Activated naive CD8-positive, alpha-beta T cell treated with anti-CD3 and anti-CD28 coated beads, Interleukin-2, amount 50 U/mL, for 16 hours (primary cell): ENCODE measurements around the gene HIF3A.
"Not testable (repeated sequence)": the region's sequence is repeated elsewhere in the genome, so short reads cannot be mapped to it uniquely, and the experiment has no call there.

Source experiments
- DNase-seq: peaks from one replicate; pipeline ENCODE4 v3.0.0-alpha.2; 2020; ENCODE audit warnings: low read depth, low spot score

Gene HIF3A

GRCh38 chr19:46294494-46294893 is 2.3 kb upstream of the HIF3A start:
- DNase-seq: no peak

GRCh38 chr19:46295401-46296201 is 1.2 kb upstream of the HIF3A start:
- no peak for DNase-seq

- no peak for DNase-seq
These were observed 701 bp upstream of the HIF3A start for GRCh38 chr19:46296202-46296480.

- no peak for DNase-seq
These were observed 1.0 kb downstream of the HIF3A start for GRCh38 chr19:46297700-46298478.

- DNase-seq: no peak
These were observed 1.7 kb downstream of the HIF3A start for GRCh38 chr19:46298479-46299003.

- no peak for DNase-seq
These were observed 2.2 kb downstream of the HIF3A start for GRCh38 chr19:46299004-46299509.

- DNase-seq: no peak
These were observed 2.9 kb downstream of the HIF3A start for GRCh38 chr19:46299695-46300094.

GRCh38 chr19:46303322-46303690 is 6.5 kb downstream of the HIF3A start:
- DNase-seq: no peak

- no peak for DNase-seq
These were observed 7.0 kb downstream of the HIF3A start for GRCh38 chr19:46303691-46304397.

GRCh38 chr19:46306501-46306900 is 9.7 kb downstream of the HIF3A start:
- no peak for DNase-seq

GRCh38 chr19:46308510-46308909 is 11.7 kb downstream of the HIF3A start:
- no peak for DNase-seq

- DNase-seq: no peak
These were observed 12.2 kb downstream of the HIF3A start for GRCh38 chr19:46309056-46309455.

- no peak for DNase-seq
These were observed 14.6 kb downstream of the HIF3A start for GRCh38 chr19:46311444-46311843.

- DNase-seq: not testable (repeated sequence)
These were observed 17.0 kb downstream of the HIF3A start for GRCh38 chr19:46313540-46314469.

GRCh38 chr19:46317339-46317738 is 20.5 kb downstream of the HIF3A start:
- DNase-seq: no peak

- DNase-seq: no peak
These were observed 22.8 kb downstream of the HIF3A start for GRCh38 chr19:46319613-46320012.

- no peak for DNase-seq
These were observed 23.7 kb downstream of the HIF3A start for GRCh38 chr19:46320559-46320958.

- DNase-seq: no peak
These were observed 24.8 kb downstream of the HIF3A start for GRCh38 chr19:46321653-46322052.

- not testable (repeated sequence) for DNase-seq
These were observed 26.4 kb downstream of the HIF3A start for GRCh38 chr19:46323227-46323626.

- DNase-seq: no peak
These were observed 27.4 kb downstream of the HIF3A start for GRCh38 chr19:46324277-46324676.

GRCh38 chr19:46326608-46327007 is 29.8 kb downstream of the HIF3A start:
- no peak for DNase-seq
